ENCODE results near the gene MAN2A2. TPM values are rescaled to one million over a fixed set of nuclear protein-coding genes. Genes with fewer than 3 reads are reported as not detected.

The MAN2A2 gene
- 45.0 TPM for total RNA-seq

GRCh38 chr15:90902840-90903732 is at the start of gene MAN2A2:
MAN2A2 (plus strand) TSS chr15:90903302; CDS start chr15:90904208, 906 bp downstream.

DNA sequence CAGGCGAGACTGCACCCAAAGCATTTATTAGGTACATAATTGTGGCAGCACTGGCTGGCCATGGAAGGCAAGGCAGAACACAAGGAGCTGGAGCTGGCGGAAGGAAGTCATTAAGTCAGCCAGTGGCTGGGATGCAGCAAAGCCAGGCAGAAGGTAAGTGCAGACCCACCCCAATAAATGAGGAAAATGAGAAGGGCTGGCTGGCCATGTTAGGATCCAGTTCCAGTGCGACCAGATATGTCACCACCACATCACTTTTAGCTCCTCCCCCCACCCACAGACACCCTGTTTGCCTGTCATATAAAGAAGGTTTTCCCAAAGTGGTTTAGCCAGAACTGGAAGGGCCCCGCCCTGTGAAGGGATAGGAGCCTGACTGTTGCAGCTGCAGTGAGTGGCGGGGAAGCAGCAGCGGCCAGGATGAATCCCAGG is 34.8 kb upstream of the MAN2A2 start, which contains the start of gene FURIN:
TSS of gene FURIN (plus strand) at position 328 of the 429 bp plus-strand sequence. CDS start 7,153 bp downstream, outside the sequence.

DNA sequence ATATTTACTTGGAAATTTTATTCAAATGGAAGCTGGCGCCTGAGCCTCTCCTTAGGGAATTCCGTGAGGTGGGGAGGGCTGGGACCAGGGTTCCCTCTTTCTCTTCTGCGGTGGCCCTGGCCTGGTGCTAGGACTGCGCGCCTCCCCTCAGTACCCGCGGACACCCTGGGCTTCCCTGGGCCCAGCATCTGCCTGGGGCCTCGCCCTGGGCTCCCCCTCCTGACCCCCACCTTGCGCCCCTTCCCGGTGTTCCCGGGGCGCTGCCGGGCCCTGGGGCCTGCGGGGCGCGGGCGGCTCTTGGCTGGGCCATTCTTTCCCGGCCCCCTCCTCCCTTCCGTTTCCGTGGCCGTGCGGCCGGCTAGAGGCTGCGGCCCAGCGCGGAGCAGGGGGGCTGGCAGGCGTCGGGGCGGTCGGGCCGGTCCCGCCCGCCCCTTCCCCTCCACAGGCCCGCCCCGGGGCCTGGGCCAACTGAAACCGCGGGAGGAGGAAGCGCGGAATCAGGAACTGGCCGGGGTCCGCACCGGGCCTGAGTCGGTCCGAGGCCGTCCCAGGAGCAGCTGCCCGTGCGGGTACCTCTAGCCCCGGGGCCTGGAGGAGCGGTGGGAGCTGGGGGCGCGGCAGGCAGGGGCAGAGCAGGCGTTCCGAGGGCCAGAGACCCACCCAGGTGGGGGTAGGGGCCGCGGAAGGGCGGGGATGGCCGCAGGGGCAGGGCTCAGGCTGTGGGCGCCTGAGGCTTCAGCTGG is 19.0 kb upstream of the MAN2A2 start, which contains the start of gene FES:
TSS of gene FES (plus strand) at position 529 of the 743 bp plus-strand sequence. CDS start 542 bp downstream, outside the sequence.

DNA sequence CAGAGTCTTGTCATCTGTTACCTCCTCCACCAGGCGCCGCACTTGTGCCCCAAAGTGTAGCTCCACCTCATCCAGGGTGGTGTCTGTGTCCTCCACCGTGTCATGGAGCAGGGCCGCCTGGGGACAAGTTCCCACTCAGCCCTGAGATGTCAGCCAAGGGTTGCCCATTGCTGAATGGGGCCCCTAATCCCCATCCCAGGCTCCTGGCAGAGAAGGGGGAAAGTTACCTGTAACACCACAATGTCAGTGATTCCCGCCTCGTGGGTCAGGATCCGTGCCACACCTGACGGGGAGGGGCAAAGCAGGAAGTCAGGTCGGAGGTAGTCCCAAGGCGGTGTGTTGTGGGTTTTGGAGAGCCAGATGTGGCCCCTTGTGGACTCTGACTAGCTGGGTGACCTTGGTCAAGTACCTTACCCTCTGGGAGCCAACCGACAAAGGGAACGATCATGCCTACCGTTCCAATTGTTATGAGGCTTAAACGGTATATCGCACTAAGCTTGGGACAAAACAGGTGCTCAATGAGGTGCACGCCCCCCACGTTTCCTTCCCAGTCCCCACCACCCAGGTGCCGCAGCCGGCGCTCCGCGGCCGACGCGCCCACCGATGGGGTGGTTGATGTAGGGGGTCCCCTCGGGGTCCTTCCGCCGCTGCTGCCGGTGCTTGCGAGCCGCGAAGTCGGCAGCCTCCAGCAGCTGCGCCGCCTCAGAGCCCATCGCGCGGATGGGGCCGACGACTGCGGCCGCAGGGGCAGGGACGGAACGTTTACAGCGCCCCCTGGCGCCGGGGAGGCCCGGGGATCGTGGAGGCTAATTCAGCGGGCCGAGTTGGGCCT is 28.9 kb downstream of the MAN2A2 start, which contains the start of gene HDDC3:
TSS of gene HDDC3 (minus strand) at position 722 of the 832 bp plus-strand sequence. CDS start at position 713, 9 bp downstream.

DNA sequence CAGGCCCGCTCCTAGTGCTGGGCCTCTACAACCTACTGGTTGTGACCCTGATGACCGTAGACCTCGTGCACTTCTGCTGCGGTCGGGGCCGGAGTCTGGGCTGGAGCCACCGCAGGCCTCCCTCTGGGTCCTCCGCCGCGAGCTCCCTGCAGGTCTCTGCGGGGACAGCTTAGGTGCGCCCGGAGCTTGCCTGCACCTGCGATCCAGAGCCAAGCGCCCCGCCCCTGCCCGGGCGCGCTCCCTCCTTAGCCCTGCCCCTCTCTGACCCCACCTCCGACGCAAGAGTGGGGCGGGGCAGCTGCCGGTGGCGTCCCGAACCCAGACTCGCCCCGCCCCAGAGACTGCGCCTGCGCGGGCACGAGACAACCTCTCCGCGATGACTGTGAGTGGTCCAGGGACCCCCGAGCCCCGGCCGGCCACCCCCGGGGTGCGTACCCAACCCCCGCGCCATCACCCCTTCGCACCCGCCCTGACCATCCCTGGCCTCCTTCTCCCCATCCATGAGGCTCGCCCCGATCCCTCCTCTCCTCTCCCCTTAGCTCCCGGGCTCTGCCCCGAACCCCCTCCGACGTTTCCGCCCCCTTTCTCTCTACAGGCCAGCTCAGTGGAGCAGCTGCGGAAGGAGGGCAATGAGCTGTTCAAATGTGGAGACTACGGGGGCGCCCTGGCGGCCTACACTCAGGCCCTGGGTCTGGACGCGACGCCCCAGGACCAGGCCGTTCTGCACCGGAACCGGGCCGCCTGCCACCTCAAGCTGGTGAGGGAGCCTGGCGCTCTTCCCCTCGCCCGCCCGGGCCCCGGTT is 32.0 kb downstream of the MAN2A2 start, which contains the start of gene UNC45A:
TSS of gene UNC45A (plus strand) at position 337 of the 803 bp plus-strand sequence. CDS start at position 377, 40 bp downstream.

DNA sequence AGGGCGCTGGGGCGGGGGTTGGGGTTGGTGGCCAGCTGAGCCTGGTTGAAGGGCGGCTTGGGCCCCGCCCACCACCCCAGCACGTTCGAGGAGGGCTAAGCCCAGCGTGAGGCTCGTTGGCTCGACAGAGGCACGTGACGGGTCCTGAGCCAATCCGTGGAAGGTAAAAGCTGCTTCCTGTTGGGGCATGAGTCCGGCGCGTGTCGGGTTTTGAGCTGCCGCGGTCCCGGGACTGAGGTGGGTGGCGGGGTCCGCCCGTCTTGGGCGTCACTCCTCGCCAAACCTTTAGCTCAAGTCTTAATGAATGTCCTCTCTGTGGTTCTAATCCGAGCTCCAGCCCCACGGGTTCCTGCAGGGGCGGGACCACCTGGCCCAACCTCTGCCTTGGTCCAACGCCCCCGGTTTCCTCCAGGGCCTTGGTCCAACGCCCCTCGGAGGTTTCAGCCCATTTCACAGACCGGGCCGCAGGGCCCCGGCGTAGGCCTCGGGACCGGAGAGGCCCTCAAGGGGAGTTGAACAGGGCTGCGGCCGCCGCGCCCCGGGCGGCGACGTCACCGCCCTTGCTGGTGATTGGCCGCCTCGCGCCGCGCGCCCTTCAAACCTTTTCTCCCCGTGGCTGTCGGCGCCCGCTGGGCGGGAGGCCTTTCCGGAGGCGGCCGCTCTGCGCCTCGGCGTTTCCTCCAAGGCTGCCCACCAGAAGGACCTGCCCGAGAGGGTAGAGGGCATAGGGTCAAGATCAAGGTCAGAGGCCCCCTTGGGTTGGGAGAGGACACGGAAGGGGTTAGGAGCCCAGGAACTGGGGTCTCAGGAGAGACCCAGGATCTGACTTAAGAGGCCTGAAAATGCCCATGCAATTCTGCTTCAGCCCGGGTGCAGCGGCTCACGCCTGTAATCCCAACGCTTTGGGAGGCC is 51.9 kb downstream of the MAN2A2 start, which contains the start of gene RCCD1:
TSS of gene RCCD1 (plus strand) at position 173 of the 912 bp plus-strand sequence. CDS start 1,851 bp downstream, outside the sequence.

Small RNA genes lying within 50 kb of the gene (small RNA-seq; reads per million reads assigned to genes)
- gene RN7SL363P = not detected

Other genes with a start within 250 kb of the MAN2A2 start
- 13.6 TPM for gene BLM, start 186.0 kb upstream of the MAN2A2 start, total RNA-seq
- 9.9 TPM for gene FURIN, start 34.7 kb upstream of the MAN2A2 start, total RNA-seq
- 6.0 TPM for gene FES, start 18.8 kb upstream of the MAN2A2 start, total RNA-seq
- gene HDDC3, start 29.2 kb downstream of the MAN2A2 start, total RNA-seq = 14.5 TPM
- 33.9 TPM for gene UNC45A, start 32.0 kb downstream of the MAN2A2 start, total RNA-seq
- gene RCCD1, start 51.6 kb downstream of the MAN2A2 start, total RNA-seq = 16.4 TPM
- 33.0 TPM for gene PRC1, start 91.2 kb downstream of the MAN2A2 start, total RNA-seq
- gene VPS33B, start 119.3 kb downstream of the MAN2A2 start, total RNA-seq = 12.9 TPM
- gene SV2B, start 197.0 kb downstream of the MAN2A2 start, total RNA-seq = 30.2 TPM